SHP77 (cell line): Measurements from ENCODE around the gene TEFM.
A peak's percentile ranks its signal among the peaks of the same experiment; 100 is the strongest.
"Not testable (repeated sequence)": the region's sequence is repeated elsewhere in the genome, so short reads cannot be mapped to it uniquely, and the experiment has no call there.

Source experiments
- DNase-seq, 2 experiments: peaks; one replicate each; lab custom pipeline; 2025; lab: John Stamatoyannopoulos, UW

The TEFM gene, protein sequence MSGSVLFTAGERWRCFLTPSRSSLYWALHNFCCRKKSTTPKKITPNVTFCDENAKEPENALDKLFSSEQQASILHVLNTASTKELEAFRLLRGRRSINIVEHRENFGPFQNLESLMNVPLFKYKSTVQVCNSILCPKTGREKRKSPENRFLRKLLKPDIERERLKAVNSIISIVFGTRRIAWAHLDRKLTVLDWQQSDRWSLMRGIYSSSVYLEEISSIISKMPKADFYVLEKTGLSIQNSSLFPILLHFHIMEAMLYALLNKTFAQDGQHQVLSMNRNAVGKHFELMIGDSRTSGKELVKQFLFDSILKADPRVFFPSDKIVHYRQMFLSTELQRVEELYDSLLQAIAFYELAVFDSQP

DNA sequence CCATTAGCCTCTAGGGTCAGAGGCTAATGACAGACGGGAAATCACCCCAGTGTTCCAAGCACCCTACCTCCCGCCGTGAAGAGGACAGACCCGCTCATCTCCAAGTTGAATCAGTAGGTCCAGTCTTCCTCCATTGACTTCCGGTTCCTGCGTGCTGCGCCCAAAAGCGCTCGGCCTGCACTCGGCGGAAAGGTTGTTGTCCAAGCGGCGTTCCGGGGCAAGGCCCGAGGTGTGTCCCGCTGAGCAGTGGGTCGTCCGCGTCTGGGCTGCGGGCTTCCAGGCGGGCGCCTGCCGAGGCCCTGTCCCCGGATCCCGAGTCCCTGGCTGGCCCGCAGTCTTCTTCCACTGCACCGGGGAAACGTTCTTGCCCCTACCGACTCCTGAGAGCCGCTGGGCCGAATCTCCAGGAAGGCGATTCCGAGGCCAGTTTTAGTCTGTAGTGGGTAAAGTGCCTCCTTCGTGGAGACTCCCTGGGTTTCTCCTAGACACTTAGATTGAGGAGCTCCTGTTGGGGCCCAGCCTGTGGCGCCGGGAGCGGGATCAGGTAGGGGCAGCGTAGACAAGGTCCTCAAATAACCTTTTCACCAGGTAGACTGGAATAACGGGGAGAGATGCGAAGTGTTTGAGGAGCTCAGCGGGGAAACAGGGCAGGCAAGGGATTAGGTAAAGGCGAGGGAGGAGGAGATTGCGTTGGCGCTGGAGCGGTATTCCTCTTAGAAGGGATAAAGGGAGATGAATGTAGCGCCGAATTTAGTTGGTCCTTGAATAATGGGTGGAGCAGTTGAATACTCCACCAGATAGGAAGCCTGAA, at the start of gene TEFM:
Gene TEFM (minus strand): TSS at position 138 of the 811 bp plus-strand sequence. CDS start 40 bp downstream, at position 98.
- peak; percentile 85 to 90 for DNase-seq

DNA sequence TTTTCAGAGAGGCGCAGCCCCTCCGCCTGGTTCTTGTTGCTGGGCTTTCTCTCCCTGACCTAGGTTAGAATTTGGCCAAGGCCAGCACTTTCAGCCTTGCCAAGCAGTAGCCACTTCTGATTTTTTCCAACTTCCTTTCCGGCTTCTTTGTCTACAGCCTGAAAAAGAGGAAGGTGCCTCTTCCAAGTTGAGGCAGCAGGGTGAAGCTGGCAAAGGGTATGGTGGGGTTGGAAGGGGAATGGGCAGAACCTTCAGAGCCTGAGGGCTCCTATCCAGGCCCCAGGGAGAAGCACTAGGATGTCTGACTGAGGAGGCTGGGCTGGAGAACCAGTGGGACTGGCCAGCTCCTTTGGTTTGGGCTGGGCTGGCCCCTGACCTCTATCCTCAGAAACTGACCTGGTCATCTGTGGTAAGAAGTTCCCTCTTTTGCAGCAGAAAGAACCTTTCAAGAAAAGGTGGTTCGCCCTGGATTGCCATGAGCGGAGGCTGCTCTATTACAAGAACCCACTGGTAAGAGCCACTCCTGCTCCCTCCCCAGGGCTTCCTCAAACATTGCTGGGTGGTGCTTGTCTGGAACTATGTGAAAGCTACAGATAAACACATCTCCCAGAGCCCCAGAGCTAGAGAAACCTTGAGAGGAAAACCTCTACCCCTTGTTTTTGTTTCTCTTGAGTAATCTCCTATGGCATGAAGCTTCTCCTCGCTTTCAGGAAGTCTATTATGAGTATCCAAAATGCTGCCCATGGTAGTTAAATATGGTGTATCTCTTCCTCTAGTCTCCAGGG, 48.2 kb upstream of the TEFM start:
- no peak for DNase-seq

DNA sequence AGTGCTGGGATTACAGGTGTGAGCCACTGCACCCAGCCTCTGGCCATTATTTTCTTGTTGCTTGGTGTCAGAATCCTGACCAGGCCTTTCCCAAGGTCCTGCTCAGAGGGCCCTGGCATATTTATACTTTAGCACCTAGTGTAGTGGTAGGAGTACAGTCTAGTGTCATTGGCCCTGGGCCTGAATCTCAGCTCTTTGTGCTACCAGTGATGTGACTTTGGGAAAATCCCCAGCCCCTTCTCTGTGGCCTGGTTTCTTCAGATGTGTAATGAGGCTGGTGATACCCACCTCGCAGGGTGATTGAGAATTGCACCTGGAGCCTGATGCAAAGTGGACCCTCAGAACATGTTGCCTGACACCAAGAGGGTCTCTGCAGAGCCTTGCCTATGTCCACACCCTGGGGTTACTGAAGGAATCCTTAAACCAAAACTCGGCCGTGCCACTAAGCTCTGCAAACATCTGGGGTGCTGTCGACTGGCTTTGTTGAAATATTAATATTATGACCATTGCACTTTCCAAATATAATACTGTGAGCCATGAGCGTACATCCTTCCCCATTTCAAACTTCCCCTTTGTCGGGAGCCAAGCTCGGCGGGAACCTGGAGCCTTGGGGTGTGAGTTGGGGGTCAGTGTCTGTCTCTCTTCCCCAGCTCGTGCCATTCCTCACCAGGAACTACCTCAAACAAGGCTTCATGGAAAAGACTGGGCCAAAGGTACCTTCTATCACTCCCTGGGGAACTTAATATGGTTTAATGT, 46.8 kb upstream of the TEFM start:
- DNase-seq, result no peak

DNA sequence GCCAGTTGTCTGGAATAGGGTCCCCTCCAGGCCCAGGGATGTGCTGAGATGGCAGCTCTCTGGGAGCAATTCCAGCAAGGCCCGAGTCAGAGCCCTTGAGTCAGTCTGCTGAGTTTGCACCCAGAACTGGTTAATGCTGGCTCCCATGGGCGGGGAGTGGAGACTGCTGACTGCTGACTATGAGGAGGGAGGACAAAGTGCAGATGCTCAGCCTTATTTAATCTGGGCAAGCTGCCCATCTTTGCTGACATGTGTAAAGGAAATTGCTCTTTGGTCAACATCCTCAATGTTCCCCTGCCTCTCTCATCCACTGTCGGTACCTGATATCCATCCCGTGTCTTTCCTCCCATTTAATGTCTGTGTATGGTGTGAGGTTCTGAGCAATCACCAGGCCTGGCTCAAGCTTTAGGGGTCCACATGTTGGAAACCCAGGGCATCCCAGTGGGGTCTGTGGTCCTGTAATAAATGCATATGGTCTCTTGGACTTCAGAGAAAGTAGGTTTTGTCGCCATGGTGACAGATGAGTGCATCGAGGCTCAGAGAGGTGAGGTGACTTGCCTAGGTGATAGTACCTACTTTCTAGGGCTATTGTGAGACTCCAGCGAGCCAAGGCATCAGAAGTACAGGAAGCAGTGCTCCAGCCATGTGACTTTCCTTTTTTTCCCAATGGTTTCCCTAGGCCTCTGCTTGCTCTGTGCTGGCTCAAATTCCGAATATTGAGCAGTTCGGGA, 44.8 kb upstream of the TEFM start:
- DNase-seq, result peak; percentile 80 to 86

DNA sequence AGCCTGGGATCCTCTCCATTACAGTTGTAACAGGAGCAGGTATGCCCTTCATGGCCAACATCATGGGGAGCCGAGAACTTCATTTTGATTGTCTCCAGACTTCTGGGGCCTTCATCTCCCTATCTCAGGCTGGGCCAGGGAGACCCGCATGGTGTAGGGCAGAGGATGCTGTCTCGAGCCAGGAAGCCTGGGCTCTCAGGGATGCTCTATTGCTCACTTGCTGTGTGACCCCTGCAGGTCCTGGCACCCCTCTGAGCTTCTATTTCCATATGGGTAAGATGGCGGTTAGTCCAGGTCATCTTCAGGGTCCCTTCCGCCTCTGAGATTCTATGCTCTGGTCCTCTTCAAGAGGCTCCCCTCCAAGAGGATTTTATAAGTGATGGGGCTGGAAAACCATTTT, 44.2 kb upstream of the TEFM start:
- no peak for DNase-seq

DNA sequence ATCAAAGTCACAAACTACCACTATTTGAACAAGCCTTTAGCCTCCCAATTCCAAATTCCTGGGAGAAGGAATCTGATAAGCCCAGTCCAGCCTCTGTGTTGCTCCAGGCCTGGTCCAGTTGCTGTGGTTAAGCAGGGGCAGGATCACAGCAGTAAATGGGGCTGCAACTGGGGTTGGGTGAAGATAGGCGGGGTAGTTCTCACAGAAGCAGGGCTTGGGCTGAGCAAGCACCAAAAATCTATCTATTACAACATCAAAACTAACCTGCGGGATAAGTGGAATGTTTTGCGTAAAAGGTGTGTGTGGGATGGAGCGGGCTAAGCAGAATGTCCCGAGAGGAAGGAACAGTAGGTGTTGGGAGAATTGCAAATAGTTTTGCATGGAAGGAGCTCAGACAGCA, 41.8 kb upstream of the TEFM start:
- DNase-seq, result no peak

DNA sequence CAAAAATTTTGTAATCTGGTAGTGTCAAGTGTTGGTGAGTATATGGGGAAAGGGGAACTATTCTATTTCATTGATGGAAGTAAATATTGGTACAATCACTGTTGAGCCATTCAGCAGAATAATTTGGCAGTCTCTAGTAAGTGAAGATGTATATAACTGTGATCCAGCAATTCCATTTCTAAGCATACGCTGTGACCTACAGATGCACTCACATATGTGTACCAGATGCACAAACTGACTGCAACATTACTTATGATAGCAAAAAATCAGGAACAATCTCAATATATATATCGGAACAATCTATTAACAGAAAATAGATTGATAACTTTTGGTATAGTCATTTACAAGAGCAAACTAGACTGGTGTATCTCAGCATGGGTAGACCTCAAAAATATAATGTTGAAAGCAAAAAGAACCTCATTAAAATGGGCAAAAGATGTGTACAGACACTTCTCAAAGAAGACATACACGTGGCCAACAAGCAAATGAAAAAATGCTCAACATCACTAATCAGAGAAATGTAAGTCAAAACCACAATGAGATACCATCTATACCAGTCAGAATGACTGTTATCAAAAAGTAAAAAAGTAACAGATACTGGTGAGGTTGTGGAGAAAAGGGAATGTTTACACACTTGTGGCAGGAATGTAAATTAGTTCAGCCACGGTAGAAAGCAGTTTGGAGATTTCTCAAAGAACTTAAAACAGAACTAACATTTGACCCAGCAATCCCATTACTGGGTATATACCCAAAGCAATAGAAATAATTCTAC, 36.5 kb upstream of the TEFM start:
- DNase-seq, result no peak

DNA sequence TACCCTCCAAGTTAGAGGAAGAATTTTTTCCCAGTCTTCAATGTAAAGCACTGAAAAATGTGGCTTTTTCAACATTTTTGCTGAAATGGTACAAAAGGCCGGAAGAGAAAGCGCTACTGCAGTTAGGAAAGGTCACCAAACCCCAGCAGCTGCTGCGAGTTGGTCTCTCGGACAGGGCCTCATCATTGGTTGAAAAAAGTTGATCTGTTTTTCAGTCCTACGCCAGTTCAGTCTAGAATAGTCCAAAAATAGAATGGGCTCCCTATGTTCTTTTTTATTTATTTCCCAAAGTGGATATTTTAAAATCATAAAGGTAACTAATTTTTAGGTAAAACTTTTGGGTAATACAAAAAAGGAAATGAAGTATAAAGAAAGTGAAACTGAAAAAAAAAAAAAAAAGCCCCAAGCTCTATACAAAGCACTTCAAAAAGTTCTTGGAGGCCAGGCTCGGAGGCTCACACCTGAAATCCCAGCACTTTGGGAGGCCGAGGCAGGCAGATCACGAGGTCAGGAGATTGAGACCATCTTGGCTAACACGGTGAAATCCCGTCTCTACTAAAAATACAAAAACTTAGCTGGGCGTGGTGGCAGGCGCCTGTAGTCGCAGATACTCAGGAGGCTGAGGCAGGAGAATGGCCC, 33.1 kb upstream of the TEFM start:
- DNase-seq, result no peak

DNA sequence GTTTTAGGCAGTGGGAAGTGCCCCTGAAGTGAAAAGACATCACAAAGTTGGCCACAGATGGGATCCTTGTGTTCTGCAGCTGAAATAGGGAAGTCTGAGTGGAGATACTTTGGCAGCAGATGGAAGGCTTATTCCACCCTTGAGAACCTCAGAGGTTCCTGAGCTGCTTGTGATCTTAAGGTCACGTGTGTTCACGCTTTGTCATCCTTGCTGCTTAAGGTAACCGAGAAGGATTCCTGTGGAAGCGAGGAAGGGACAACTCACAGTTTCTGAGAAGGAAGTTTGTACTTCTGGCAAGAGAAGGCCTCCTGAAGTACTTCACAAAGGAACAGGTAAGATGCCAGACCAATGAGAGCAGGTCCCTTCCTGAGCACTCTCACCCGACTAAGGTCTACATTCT, 27.9 kb upstream of the TEFM start:
- DNase-seq, result no peak

DNA sequence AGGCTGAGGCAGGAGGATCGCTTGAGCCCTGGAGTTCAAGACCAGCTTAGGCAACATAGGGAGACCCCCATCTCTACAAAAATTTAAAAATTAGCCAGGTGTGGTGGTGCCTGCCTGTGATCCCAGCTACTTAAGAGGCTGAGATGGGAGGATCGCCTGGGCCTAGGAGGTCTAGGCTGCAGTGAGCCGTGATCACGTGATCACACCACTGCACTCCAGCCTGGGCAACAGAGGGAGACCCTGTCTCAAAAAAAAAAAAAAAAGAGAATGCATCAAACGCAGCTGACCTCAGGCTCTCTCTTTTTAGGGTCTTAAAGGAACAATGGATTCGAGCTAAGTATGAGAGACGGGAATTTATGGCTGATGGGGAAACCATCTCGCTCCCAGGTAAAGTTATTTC, 25.5 kb upstream of the TEFM start:
- not testable (repeated sequence) for DNase-seq

DNA sequence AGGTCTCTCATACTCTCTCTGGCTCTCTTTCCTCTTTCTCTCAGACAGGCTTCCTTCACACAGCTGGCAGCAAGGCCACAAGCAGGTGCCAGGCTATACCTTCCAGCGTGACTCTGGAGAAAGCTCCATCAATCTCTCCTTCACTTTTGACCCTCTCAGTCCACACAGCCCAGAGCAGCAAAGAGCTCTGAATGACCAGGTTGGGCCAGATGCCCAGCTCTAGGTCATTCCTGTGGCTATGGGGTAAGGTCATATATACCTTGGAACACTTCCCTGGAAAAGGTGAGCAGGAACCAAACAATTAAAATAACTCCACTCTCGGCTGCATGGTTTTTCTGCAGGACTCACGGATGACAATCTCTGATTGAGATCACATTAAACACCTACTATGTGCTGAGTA, 24.5 kb upstream of the TEFM start:
- DNase-seq, result no peak

DNA sequence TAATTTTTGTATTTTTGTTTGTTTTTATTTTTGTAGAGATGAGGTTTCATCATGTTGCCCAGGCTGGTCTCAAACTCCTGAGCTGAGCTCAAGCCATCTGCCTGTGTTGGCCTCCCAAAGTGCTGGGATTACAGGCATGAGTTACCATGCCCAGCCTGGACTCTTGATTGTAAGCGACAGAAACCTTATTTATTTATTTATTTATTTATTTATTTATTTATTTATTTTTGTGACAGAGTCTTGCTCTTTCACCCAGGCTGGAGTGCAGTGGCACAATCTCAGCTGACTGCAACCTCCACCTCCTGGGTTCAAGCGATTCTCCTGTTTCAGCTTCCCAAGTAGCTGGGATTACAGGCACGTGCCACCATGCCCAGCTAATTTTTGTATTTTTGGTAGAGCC, 23.8 kb upstream of the TEFM start:
- not testable (repeated sequence) for DNase-seq

DNA sequence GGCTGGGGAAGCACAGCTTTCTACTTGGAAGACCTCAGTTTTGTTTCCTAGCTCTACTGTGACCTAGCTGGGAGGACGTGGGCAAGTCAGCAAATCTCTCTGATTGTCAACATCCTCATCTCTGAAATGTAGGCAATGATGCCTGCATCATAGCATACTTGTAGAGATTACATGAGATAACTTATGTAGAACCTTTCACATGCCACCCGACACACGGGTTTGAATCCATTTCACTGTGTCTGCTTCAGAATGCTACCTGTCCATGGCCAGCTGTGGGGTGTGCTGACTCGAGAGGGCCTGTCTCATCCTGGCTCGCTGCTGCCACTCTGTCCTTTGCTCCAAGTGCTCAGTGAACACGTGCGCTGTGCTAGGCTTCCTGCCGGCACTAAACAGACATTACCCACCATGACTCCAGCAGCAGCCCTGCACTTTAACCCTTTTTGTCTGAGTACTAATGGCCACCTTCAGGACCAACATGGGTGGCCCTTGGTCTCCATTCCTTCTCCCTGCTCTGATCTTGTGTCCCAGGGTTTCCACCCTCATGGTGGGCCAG, 23.1 kb upstream of the TEFM start:
- DNase-seq, result peak in 1 of 2 experiments; percentile 20

DNA sequence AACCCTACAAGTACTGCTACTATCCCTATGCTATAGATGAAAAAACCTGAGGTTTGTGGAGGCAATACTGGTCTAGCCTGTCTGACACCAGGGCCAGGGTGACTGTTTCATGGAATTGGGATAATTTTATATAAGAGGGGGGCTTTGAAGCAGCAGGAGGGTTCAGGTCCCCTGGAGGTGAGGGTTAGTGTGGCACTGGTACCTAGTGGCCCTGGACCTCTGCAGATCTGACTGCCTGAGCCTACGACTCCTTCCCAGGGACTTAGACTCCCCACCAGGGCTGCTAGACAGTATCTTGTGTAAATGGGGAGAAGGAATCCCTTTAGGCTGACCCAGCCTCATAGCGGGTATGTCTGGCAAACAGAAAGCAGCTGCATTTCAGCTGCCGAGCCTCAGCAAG, 22.5 kb upstream of the TEFM start:
- no peak for DNase-seq

DNA sequence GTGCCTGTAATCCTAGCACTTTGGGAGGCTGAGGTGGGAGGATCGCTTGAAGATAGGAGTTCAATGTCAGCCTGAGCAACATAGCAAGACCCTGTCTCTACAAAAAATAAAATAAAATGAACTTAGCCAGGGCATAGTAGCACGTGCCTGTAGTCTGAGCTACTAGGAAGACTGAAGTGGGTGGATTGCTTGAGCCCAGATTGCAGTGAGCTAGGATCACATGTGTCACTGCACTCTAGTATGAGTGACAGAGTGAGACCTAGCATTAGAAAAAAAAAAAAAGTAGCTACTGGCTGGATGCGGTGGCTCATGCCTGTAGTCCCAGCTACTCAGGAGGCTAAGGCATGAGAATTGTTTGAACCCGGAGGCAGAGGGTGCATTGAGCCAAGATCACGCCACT, 21.7 kb upstream of the TEFM start:
- no peak for DNase-seq

DNA sequence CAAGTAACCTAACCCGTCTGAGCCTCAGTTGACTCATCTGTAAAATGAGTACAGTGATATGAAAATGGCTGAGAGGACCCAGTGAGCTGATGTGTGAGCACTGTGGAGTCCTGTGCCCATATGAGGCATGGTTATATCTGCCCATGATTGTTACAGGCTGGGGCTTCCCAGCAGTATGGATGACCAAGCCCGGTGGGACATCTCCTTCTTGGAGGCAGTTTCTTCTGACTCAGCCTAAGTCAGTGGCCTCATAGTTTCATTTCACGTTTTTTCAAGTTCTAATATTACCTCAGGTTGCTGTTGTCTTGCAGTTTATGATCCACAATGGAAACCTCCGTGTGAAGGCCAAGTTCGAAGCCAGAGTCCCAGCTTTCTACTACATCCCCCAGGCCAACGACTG, 20.5 kb upstream of the TEFM start:
- no peak for DNase-seq

DNA sequence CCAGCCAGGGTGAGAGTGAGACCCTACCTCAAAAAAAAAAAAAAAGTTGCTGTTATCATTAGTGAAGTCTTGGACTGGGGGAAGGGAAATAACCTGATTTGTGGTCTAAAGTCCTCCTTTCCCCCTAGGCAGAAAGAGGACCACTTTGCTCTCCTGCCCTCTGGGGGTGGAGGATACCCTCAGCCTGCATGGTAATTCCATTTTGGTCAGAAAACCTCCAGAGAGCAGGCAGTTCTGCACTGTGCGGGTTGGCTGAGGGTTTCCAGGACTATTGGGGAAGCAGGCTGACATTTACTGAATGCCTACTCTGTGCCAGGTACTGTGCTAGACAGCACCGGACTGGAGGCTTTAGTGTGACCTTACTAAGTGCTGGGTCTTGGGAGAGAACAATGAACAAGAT, 18.3 kb upstream of the TEFM start:
- no peak for DNase-seq

DNA sequence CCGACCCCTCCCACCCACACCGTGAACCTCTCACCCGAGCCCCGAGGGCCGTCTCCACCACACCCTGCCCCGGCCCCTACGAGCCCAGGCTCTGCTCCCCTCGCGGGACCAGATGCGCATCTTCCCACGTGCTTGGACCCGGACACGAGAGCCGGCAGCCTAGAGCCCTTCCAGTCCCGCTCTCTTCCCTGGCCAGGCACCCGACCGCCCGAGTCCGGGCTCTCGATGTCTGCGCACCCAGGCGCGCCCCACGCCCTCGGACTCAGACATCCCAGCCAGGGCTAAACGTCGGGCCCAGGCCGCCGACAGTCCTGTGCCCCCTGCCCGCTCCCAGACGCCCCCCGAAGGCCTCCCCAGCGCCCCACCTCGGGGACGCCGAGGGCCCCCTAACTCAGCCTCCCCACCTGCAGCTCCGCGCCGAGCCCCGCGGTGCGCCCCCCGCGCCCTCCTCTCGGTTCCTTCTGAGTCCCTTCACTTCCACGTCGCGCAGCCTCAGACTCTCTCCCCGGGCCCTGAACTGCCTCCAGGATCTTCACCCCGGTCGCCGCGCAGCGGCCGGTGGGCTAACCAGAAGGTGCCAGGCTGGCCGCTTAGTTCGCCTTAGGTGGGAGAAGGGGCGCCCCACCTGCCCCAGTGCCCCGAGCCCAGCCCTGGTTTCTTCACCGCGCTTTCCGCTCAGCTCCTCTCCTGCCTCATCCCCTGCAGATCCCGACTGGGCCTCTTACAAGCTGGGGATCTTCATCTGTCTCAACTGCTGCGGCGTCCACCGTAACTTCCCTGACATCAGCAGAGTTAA, 16.4 kb upstream of the TEFM start:
- DNase-seq, result no peak
